HCT116 (cell line): Measurements from ENCODE around the gene TMEM38B. TPM values are rescaled to one million over a fixed set of nuclear protein-coding genes. Genes with fewer than 3 reads are reported as not detected.

Experiments used
- ATAC-seq: fragments of 200-7000 bp; cut with Tn5 transposase; 2 replicates; pipeline ENCODE4 v1.9.1; 2020; ENCODE audit warnings: mild to moderate bottlenecking, moderate library complexity
- BruUV-seq: library from RNA; stranded (reverse); fragments of 400-500 nt; replicated peaks from 2 replicates; lab custom pipeline; 2021; lab: Mats Ljungman, UMichigan
- CTCF ChIA-PET: fragments of 300-600 bp; sonication (Branson Sonifier 250); formaldehyde crosslinking; loops from one replicate; lab custom pipeline; 2021; ENCODE audit warnings: antibody characterized with exemption; lab: Charles Lee
- POLR2A ChIA-PET: fragments of 300-600, 350-600 bp; sonication (Branson Sonifier 250); formaldehyde crosslinking; loops from one replicate; lab custom pipeline; 2021; ENCODE audit warnings: antibody characterized with exemption; lab: Charles Lee
- RAD21 ChIA-PET, 2 experiments: fragments of 300-600 bp; sonication (Branson Sonifier 250); formaldehyde crosslinking; loops; one replicate each; lab custom pipeline; 2023; ENCODE audit warnings: low total read pairs in 2 of 2; ENCODE audit not compliant: uncharacterized antibody in 2 of 2, unreplicated experiment in 2 of 2, low non-redundant PET in 1 of 2; lab: Charles Lee
- DNase-seq: peaks from one replicate; pipeline ENCODE4 v3.0.0-alpha.2; 2010; ENCODE audit warnings: low read depth, low spot score
- H2AFZ ChIP-seq: fragments of 200-600 bp; shearing (Covaris generic), sonication (generic); 2 replicates; pipeline ENCODE4 v1.6.1; 2017; ENCODE audit warnings: low read depth, mixed run types, mixed read lengths, antibody characterized with exemption, low read length; ENCODE audit not compliant: poor library complexity, severe bottlenecking
- H3K27ac ChIP-seq: 2 replicates; pipeline ENCODE4 v1.5.1; 2012; ENCODE audit warnings: low read depth, low read length
- H3K27me3 ChIP-seq: fragments of 200-600 bp; sonication (generic); 2 replicates; pipeline ENCODE4 v1.6.1; 2016; ENCODE audit warnings: mixed run types, low read length, mixed read lengths; ENCODE audit not compliant: insufficient read depth
- H3K36me3 ChIP-seq, 2 experiments: fragments of 200-500 bp in 1 of 2; fragments of 200-600 bp in 1 of 2; sonication (Bioruptor generic) in 1 of 2; sonication (generic) in 1 of 2; 2 replicates each; pipeline versions ENCODE4 v1.5.1 to v1.6.1; 2014 to 2016; ENCODE audit warnings: low read length in 2 of 2, inconsistent platforms in 1 of 2, mixed read lengths in 1 of 2, mixed run types in 1 of 2; ENCODE audit not compliant: insufficient read depth in 2 of 2, control insufficient read depth in 1 of 2
- H3K4me1 ChIP-seq, 2 experiments: fragments of 200-600 bp in 1 of 2; sonication (generic) in 1 of 2; 2 replicates each; pipeline versions ENCODE4 v1.5.1 to v1.6.1; 2012 to 2017; ENCODE audit warnings: low read length in 2 of 2, inconsistent platforms in 1 of 2, mild to moderate bottlenecking in 1 of 2, mixed read lengths in 1 of 2, mixed run types in 1 of 2, moderate library complexity in 1 of 2; ENCODE audit not compliant: insufficient read depth in 2 of 2, control insufficient read depth in 1 of 2
- H3K4me2 ChIP-seq: fragments of 200-600 bp; sonication (generic); 2 replicates; pipeline ENCODE4 v1.6.1; 2017; ENCODE audit warnings: mixed run types, low read length, mixed read lengths
- H3K4me3 ChIP-seq, 2 experiments: fragments of 200-600 bp in 1 of 2; sonication (generic) in 1 of 2; replicated peaks in 1 of 2; 2 replicates each; pipeline ENCODE4 v1.5.1; 2011 to 2016; ENCODE audit warnings: low read length in 2 of 2, control low read depth in 1 of 2, low read depth in 1 of 2, mild to moderate bottlenecking in 1 of 2, mixed read lengths in 1 of 2, mixed run types in 1 of 2
- H3K79me2 ChIP-seq: fragments of 200-600 bp; sonication (generic); 2 replicates; pipeline ENCODE4 v1.6.1; 2017; ENCODE audit warnings: mild to moderate bottlenecking, mixed run types, low read length, moderate library complexity, mixed read lengths; ENCODE audit not compliant: insufficient read depth
- H3K9ac ChIP-seq: fragments of 200-600 bp; sonication (generic); 2 replicates; pipeline ENCODE4 v1.6.1; 2016; ENCODE audit warnings: low read length, mixed read lengths
- H3K9me2 ChIP-seq: fragments of 200-600 bp; sonication (generic), shearing (Covaris generic); 2 replicates; pipeline ENCODE4 v1.6.1; 2017; ENCODE audit warnings: mixed run types, mild to moderate bottlenecking, moderate library complexity; ENCODE audit not compliant: insufficient read depth
- H3K9me3 ChIP-seq, 2 experiments: fragments of 200-500 bp in 1 of 2; fragments of 200-600 bp in 1 of 2; sonication (Bioruptor generic) in 1 of 2; sonication (generic) in 1 of 2; 2 replicates each; pipeline ENCODE4 v1.6.1; 2014 to 2017; ENCODE audit warnings: low read length in 2 of 2, mixed read lengths in 2 of 2, inconsistent platforms in 1 of 2, low read depth in 1 of 2, mild to moderate bottlenecking in 1 of 2, mixed run types in 1 of 2, moderate library complexity in 1 of 2; ENCODE audit not compliant: control insufficient read depth in 1 of 2, insufficient read depth in 1 of 2
- H4K20me1 ChIP-seq: fragments of 200-600 bp; sonication (generic), shearing (Covaris generic); 2 replicates; pipeline ENCODE4 v1.6.1; 2017; ENCODE audit warnings: mixed run types, mild to moderate bottlenecking, moderate library complexity; ENCODE audit not compliant: insufficient read depth
- CBX3 ChIP-seq: IDR thresholded peaks from 2 replicates; pipeline ENCODE4 v1.6.1; 2012; ENCODE audit warnings: low read depth
- ELF1 ChIP-seq: IDR thresholded peaks from 2 replicates; pipeline ENCODE4 v1.6.1; 2012; ENCODE audit warnings: low read depth, borderline replicate concordance
- EZH2phosphoT487 ChIP-seq: fragments of 200-600 bp; IDR thresholded peaks from 2 replicates; pipeline ENCODE4 v1.6.1; 2018; ENCODE audit warnings: antibody characterized with exemption, borderline replicate concordance
- FOSL1 ChIP-seq: IDR thresholded peaks from 2 replicates; pipeline ENCODE4 v1.6.1; 2012; ENCODE audit warnings: low read depth
- POLR2A ChIP-seq: IDR thresholded peaks from 2 replicates; pipeline ENCODE4 v1.7.0; 2011; ENCODE audit warnings: borderline replicate concordance; ENCODE audit not compliant: insufficient read depth, insufficient read length; ENCODE audit errors: extremely low read depth
- RAD21 ChIP-seq: IDR thresholded peaks from 2 replicates; pipeline ENCODE4 v1.6.1; 2012; ENCODE audit warnings: low read depth, mild to moderate bottlenecking
- SP1 ChIP-seq: IDR thresholded peaks from 2 replicates; pipeline ENCODE4 v1.6.1; 2012; ENCODE audit warnings: low read depth
- SRF ChIP-seq: IDR thresholded peaks from 2 replicates; pipeline ENCODE4 v1.6.1; 2012; ENCODE audit warnings: low read depth
- TCF7L2 ChIP-seq: IDR thresholded peaks from 2 replicates; pipeline ENCODE4 v1.7.0; 2011; ENCODE audit warnings: borderline replicate concordance, inconsistent platforms; ENCODE audit not compliant: insufficient read depth, insufficient read length; ENCODE audit errors: extremely low read depth
- YY1 ChIP-seq: IDR thresholded peaks from 2 replicates; pipeline ENCODE4 v1.6.1; 2011; ENCODE audit warnings: low read length, low read depth, moderate library complexity, mild to moderate bottlenecking; ENCODE audit not compliant: insufficient replicate concordance; ENCODE audit errors: extremely low read depth
- ZFX ChIP-seq: fragments of 450-650 bp; IDR thresholded peaks from 2 replicates; pipeline ENCODE4 v1.6.1; 2017
- ZNF274 ChIP-seq: fragments of 200-500 bp; sonication (Bioruptor generic); IDR thresholded peaks from 2 replicates; pipeline ENCODE4 v1.6.1; 2014; ENCODE audit warnings: mild to moderate bottlenecking, low read depth, low read length, inconsistent platforms
- intact Hi-C: fragments of 100-400 bp; cut with micrococcal nuclease; formaldehyde crosslinking; loops from 2 replicates; pipeline ENCODE4 v1.10.0; 2022
- total RNA-seq: library from RNA; stranded (reverse); gene quantifications from one replicate; pipeline ENCODE4 v1.2.1, GENCODE V29; 2021; ENCODE audit not compliant: unreplicated experiment
- TF ChIP-seq, protein P1 (sequence below): IDR thresholded peaks from 2 replicates; pipeline ENCODE4 v1.6.1; 2012

TMEM38B gene
- total RNA-seq, 1 experiment from 2014 or later: 24.5 TPM

- H3K9ac ChIP-seq: no peak overlapping the region
- H3K27me3 ChIP-seq: no peaks in the 10 kb centered on the region
- CTCF ChIA-PET: no interaction called here
- TF ChIP-seq ELF1: no peak
- TF ChIP-seq RAD21: no peak
- no peak for TF ChIP-seq SP1
- no peak for TF ChIP-seq SRF
- TF ChIP-seq TCF7L2: no peak
- TF ChIP-seq, all 23 proteins: peak for 0
- DNase-seq: no peak
- intact Hi-C loops: no loop called here
- BruUV-seq: no TSS peak
- Histone ChIP-seq H3K79me2 (no peaks in the 10 kb centered on the region), H3K9me2 (no peaks in the 10 kb centered on the region), H3K9me3 (no peaks in the 10 kb centered on the region), H3K4me2 (no peak overlapping the region), H3K4me3 (no peak overlapping the region), H3K36me3 (no peaks in the 10 kb centered on the region), H2AFZ (no peak overlapping the region), H3K4me1 (no peaks in the 10 kb centered on the region), H4K20me1 (no peaks in the 10 kb centered on the region), H3K27ac (no peak overlapping the region)
- POLR2A ChIA-PET: no interaction called here
- RAD21 ChIA-PET: no interaction called here
- no peak for ATAC-seq
Measured at GRCh38 chr9:105658351-105658750, 36.0 kb upstream of the TMEM38B start.

- Histone ChIP-seq H4K20me1 (no peaks in the 10 kb centered on the region), H3K4me1 (no peaks in the 10 kb centered on the region), H3K27me3 (no peaks in the 10 kb centered on the region), H3K9ac (no peak overlapping the region), H3K4me3 (no peak overlapping the region), H3K27ac (no peak overlapping the region), H3K36me3 (no peaks in the 10 kb centered on the region), H3K9me2 (no peaks in the 10 kb centered on the region), H2AFZ (no peak overlapping the region), H3K79me2 (no peaks in the 10 kb centered on the region), H3K9me3 (no peaks in the 10 kb centered on the region), H3K4me2 (no peak overlapping the region)
- ChIA-PET CTCF (no interaction called here), RAD21 (no interaction called here), POLR2A (no interaction called here)
- DNase-seq (no peak), ATAC-seq (no peak)
- TF ChIP-seq POLR2A (no peak), ZFX (no peak), YY1 (no peak), SRF (no peak), FOSL1 (no peak), ELF1 (no peak), EZH2phosphoT487 (no peak), ZNF274 (no peak), CBX3 (no peak)
- TF ChIP-seq, protein P1, sequence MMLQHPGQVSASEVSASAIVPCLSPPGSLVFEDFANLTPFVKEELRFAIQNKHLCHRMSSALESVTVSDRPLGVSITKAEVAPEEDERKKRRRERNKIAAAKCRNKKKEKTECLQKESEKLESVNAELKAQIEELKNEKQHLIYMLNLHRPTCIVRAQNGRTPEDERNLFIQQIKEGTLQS: no peak
- intact Hi-C loops: no loop called here
- no TSS peak for BruUV-seq
Measured at GRCh38 chr9:105661011-105661410, 33.3 kb upstream of the TMEM38B start.
